Motor neuron (in vitro differentiated cells): Measurements from ENCODE around the gene MTA3. TPM values are rescaled to one million over a fixed set of nuclear protein-coding genes. Genes with fewer than 3 reads are reported as not detected.

ENCODE experiments used
- ATAC-seq, 8 experiments: fragments of 200-7000 bp; cut with Tn5 transposase; replicated peaks in 6 of 8; 2 replicates each; pipeline ENCODE4 v1.8.0; 2021; ENCODE audit warnings: mild to moderate bottlenecking in 8 of 8, moderate library complexity in 8 of 8
- H3K27ac ChIP-seq, 2 donors: fragments of 250-450 bp; sonication (Bioruptor Pico); 2 replicates each; pipeline ENCODE4 v1.9.0; 2021; ENCODE audit warnings: antibody characterized with exemption in 2 of 2, mild to moderate bottlenecking in 2 of 2, moderate library complexity in 1 of 2
- H3K4me1 ChIP-seq, 2 donors: fragments of 250-450 bp; sonication (Bioruptor Pico); replicated peaks in 1 of 2; 2 replicates each; pipeline ENCODE4 v1.6.1; 2021; ENCODE audit warnings: antibody characterized with exemption in 2 of 2, mild to moderate bottlenecking in 2 of 2, moderate library complexity in 1 of 2
- H3K4me3 ChIP-seq, 5 donors: fragments of 250-450 bp; sonication (Bioruptor Pico); 2 replicates each; pipeline ENCODE4 v1.9.0; 2021; ENCODE audit warnings: antibody characterized with exemption in 5 of 5, mild to moderate bottlenecking in 5 of 5, moderate library complexity in 4 of 5
- WGBS, 10 experiments: fragments of 450-650 bp; shearing (Covaris generic); methylation state at CpG; one replicate each; pipeline ENCODE4 v1.0.0; 2022; 5-methylcytosine and 5-hydroxymethylcytosine counted together
- in situ Hi-C, 9 experiments: fragments of 400-800 bp; cut with MboI; loops; one replicate each; pipeline ENCODE4 v1.15.0; 2021; ENCODE audit warnings: low sequenced_read_pairs in 9 of 9, low pct_unique_long_range_greater_than_20kb in 2 of 9; ENCODE audit not compliant: unreplicated experiment in 9 of 9
- total RNA-seq, 8 experiments: library from RNA; unstranded; fragments of 300-600 nt; gene quantifications; 2 replicates each; pipeline versions ENCODE4 v1.2.3 to v1.2.4, GENCODE V29; 2022

The MTA3 gene
- total RNA-seq, 8 experiments from 2014 or later: 23.1 to 85.9 (median 34.6) TPM

DNA sequence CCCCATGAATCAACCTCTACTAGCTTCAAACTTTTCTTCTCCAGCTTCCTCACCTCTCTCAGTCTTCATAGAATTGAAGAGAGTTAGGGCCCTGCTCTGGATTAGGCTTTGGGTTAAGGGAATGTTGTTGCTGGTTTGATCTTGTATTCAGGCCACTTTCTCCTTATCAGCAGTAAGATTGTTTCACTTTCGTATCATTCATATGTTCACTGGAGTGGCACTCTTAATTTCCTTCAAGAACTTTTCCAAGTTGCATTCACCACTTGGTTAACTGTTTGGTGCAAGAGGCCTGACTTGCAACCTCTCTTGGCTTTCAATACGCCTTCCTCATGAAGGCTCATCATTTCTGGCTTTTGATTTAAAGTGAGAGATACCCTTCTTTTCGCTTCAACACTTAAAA lies 172.7 kb downstream of the MTA3 start:
- in situ Hi-C loops: no loop called here
- Histone ChIP-seq H3K4me1 (no peaks in the 10 kb centered on the region), H3K27ac (no peak overlapping the region), H3K4me3 (no peak overlapping the region)
- no peak for ATAC-seq
- 77 to 100% (median 94%) methylated on average over 2 to 3 of the region's 3 CpGs; no CpG with 5 or more reads in 1 of the 10 experiments for WGBS, 10 experiments

DNA sequence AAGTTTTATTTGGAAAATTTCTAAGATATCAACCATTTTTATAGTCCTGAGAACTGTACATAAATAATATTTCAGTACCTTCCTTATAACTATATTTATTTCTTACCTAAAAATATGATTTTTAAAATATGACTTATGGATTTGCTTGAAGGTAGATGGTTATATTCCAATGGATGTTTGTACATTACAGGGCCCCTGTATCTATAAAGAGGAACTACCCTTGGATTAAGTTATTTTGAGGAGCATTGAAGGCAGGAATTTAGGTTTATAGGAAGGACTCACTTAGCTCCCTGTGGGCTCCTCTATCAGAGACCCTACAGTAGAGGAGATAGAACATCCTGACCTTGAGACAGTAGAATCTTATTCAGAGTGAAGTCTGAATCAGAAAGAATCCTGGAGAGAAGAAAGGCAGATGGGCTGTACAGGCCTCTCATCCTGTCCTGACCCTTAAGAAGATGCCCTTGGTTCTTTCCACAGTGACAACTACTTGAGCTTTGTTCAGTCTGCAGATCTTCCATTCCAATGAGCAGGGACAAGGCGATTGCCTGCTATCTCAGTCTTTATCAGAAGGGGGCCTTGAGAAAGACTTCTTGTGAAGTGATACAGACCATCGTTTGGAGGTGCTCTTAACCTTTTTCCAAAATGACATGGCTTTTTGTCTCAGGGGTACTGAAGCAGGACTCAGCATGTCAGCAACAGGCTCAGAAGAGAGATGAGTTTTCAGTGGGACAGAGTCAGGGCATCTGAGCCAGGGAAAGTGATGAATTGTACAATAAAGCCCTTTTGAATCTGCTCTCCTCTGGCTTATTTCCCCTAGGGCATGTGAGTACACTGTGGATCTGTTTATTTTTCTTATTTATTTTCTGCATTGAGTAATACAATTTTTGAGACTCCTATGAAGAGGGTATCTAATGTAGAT lies 174.6 kb downstream of the MTA3 start:
- in situ Hi-C loops: no loop called here
- H3K4me3 ChIP-seq: no peak overlapping the region
- WGBS, 10 experiments: 67 to 92% (median 80%) methylated on average over 1 to 2 of the region's 2 CpGs; no CpG with 5 or more reads in 5 of the 10 experiments
- H3K27ac ChIP-seq: no peak overlapping the region
- ATAC-seq: peak in 1 of 8 experiments; percentile 23
- no peaks in the 10 kb centered on the region for H3K4me1 ChIP-seq

DNA sequence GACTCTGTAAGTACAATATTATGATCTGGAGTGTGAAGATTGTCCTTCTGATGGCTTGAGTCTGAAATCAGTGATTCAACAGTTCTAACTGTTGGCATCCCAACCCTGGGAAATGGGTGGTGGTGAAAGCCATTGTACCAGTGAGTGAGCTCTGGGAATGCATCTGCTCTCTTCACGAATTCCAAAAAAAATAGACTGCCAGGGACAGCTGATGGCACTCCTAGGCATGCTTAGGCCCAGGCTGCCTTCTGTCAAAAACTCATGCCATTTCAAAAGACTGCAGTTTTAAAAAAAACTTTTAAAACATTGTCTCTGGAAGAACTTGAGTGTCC lies 175.2 kb downstream of the MTA3 start:
- 30 to 89% (median 83%) methylated on average over 1 of the region's 1 CpG; no CpG with 5 or more reads in 7 of the 10 experiments for WGBS, 10 experiments
- no peak for ATAC-seq
- in situ Hi-C loops: no loop called here
- Histone ChIP-seq H3K27ac (no peak overlapping the region), H3K4me3 (no peak overlapping the region), H3K4me1 (no peaks in the 10 kb centered on the region)

DNA sequence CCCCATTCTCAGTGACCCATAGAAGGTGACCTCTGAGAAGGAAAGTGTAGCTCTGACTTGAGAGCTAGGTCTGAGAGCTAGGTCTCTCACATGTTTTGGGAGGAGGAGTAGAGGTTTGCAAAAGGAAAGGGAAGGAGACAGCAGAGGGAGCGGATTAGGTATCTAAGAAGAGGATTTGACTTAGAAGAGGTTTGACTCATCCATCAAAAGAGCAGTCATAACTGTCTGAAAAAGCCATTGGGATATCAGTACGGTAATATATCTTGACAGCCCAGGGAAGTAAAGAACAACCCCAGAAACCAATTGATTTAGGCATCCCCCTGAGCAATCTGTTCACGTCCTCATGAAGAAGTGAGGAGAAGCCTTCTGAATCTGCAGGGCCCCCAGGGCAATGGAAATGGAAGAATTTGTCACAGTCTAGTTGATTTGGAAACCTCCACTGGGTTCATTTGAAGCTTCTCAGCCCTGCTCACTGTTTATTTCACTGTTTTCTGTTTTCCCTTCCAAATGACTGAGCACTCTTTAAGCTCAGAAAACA lies 176.2 kb downstream of the MTA3 start:
- in situ Hi-C loops: no loop called here
- no peak overlapping the region for H3K27ac ChIP-seq

DNA sequence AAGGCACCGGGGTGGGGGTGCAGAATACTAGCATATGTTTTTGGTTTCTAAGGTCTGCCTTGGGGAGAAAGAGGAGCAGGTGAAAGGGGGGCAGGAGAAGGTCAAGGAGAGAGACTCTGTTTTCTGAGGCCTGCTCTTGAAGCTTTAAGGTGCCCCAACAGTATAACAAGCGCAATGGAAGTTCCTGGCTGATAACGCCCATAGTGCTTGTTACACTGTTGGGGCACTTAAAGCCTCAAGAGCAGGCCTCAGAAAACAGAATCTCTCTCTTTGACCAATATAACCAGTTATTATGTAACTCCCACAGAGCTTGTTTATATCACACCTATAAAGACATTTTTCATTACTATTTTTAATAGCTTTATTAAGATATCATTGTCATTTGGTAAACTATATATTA lies 179.0 kb downstream of the MTA3 start:
- in situ Hi-C loops: no loop called here
- no peak overlapping the region for H3K4me3 ChIP-seq
- WGBS, 10 experiments: 90 to 100% (median 100%) methylated on average over 1 to 3 of the region's 3 CpGs; no CpG with 5 or more reads in 4 of the 10 experiments
- H3K4me1 ChIP-seq: no peaks in the 10 kb centered on the region
- ATAC-seq: no peak
- no peak overlapping the region for H3K27ac ChIP-seq

More for the DNA sequence above, 176.2 kb downstream of the MTA3 start:
- WGBS, 10 experiments: 67 to 100% (median 91%) methylated on average over 1 to 3 of the region's 3 CpGs; no CpG with 5 or more reads in 2 of the 10 experiments
- no peaks in the 10 kb centered on the region for H3K4me1 ChIP-seq
- no peak overlapping the region for H3K4me3 ChIP-seq
- ATAC-seq: peak in 1 of 8 experiments; percentile 29

DNA sequence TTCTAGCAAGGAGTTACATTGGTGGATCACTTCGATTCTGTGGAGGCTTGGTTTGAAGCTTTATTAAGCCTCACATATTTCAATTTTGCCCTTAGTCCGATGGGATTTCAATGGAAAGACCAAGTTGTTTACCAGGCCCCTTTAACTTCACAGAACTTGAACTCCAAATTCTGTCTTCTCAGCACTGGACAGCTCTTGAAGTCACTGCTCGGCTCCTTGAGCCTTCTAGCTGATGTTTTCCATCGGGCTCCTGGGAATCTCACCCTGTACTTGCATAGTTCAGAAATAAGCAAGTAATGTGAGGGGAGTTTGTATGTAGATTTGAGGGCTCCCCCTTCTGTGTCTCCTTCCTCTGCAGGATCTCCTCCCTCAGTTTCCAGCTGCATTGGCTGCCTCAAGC lies 180.4 kb downstream of the MTA3 start:
- ATAC-seq: no peak
- Histone ChIP-seq H3K4me1 (no peaks in the 10 kb centered on the region), H3K4me3 (no peak overlapping the region), H3K27ac (no peak overlapping the region)
- in situ Hi-C loops: no loop called here
- WGBS, 10 experiments: 73 to 100% (median 92%) methylated on average over 1 to 4 of the region's 4 CpGs; no CpG with 5 or more reads in 2 of the 10 experiments

DNA sequence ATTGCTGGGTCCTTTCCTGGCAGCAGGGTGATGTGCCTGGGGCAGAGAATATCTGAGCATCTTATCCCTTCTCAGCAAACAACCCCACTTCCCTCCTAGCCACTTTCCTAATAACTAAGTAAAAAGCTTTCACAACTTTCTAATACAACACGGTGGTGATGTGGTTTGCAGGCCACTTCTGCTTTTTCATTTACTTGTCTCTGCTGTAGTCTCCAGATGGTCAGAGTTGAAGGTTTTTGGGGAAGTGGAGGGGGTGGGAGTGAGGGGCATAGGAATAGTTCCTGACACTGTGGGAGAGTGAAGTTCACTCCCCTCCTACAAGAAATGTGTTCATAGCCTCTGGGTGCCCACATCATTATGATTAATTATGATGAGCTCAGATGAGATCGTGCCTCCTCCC lies 183.9 kb downstream of the MTA3 start:
- WGBS, 10 experiments: 29 to 67% (median 50%) methylated on average over 1 of the region's 2 CpGs; no CpG with 5 or more reads in 5 of the 10 experiments
- in situ Hi-C loops: no loop called here
- no peak overlapping the region for H3K27ac ChIP-seq
- H3K4me3 ChIP-seq: no peak overlapping the region
- no peaks in the 10 kb centered on the region for H3K4me1 ChIP-seq
- no peak for ATAC-seq

DNA sequence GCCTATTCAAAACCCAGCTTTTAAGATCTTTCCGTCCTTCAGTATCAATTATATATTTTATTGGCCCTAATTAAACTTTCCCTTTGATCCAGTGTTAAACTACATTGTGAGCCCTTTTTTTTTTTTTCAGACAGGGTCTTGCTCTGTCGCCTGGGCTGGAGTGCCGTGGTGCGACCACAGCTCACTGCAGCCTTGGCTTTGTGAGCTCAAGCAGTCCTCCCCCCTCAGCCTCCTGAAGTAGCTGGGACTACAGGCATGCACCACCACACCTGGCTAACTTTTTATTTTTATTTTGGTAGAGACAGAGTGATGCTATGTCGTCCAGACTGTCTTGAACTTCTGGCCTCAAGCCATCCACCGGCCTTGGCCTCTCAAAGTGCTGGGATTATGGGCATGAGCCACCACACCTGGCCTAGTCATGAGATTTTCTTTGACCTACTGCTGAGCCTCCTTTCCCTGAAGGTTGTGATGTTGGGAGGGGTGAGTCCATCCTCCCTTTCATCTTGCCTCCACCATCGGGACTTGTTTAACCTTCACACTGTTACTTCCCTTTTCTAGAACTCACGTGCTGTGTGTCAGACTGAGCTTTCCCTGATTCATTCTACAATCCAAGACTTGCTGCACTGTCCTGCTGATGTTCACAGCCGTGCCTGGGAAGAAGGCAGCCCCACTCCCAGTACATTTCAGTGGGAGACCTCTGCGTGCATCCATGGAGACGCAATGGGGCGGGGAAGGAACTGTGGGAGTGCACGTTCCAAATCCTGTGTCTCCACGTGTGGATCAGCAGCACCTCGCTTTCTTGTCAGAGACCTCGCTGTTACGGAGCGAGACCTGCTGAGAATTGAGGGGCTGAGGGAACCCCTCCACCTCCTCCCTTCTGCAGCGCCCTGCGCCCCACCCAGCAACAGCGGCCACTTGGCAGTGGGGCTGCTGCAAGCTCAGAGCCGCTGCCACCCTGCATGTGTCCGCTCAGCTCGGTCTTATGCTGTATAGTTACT lies 184.7 kb downstream of the MTA3 start:
- no peak for ATAC-seq
- no peaks in the 10 kb centered on the region for H3K4me1 ChIP-seq
- H3K27ac ChIP-seq: no peak overlapping the region
- H3K4me3 ChIP-seq: no peak overlapping the region
- in situ Hi-C loops: no loop called here
- WGBS, 10 experiments: 74 to 100% (median 89%) methylated on average over 2 to 19 of the region's 24 CpGs; no CpG with 5 or more reads in 2 of the 10 experiments

DNA sequence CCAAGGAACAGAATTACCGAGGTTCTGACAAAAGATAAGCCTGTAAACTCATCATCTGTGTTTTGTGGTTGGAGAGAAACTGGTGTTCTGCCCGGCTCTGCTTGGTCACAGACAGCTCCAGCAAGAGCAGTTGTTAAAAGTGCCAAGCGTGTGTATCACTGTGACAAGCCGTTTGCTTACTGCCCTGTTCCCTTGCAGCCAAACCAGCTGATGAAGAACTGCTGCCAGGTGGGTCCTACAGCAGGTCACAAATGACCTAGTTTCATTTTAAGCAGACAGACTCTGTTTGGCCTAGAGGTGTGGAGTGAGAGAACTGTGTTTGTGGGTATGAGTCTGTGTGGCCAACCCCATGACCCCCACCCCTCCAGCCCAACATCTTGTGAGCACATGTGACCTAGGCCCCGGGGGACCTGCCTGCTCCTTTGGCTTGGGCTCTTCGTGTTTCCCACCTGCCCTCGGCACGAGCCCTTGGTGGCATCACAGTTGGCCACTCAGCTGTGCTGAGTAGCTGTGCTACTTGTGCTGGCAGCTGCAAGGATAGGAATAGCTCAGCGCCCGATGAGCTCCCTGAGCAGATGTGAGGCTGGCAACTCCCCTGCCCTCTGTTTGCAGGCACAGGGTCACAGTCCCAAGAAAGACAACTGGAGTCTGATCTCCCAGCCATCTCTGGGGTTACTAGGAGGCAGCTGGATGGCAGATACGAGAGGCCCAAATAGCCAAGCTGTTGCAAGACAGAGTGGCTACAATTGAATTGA lies 185.8 kb downstream of the MTA3 start:
- WGBS, 10 experiments: 20 to 89% (median 65%) methylated on average over 1 to 6 of the region's 11 CpGs; no CpG with 5 or more reads in 1 of the 10 experiments
- H3K4me1 ChIP-seq: peaks cover 0 to 4% of the 10 kb centered on the region in 2 donors
- in situ Hi-C loops: no loop called here
- H3K4me3 ChIP-seq: no peak overlapping the region
- H3K27ac ChIP-seq: no peak overlapping the region
- peak in 2 of 8 experiments; percentile 23 to 30 for ATAC-seq

DNA sequence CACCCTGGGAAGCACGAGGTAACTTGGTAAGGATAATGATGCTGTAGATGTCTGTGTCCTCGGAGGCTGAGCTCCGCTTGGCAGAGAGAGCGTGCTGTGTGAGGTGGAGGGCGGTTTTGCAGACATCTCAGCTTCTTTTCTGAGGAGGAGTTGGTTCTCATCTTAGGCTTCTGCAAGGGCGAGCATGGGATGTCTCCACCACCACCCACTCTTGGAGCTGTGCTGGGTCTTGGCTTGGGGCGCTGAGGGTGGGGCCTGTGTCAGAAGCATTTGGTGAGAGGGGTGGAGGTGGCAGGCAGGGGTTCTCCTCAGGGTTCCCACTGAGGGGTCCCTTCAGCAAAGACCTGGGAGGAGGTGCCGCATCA lies 186.3 kb downstream of the MTA3 start:
- Histone ChIP-seq H3K4me1 (peaks cover 0 to 9% of the 10 kb centered on the region in 2 donors), H3K27ac (no peak overlapping the region), H3K4me3 (no peak overlapping the region)
- in situ Hi-C loops: no loop called here
- 14 to 100% (median 92%) methylated on average over 1 to 2 of the region's 8 CpGs; no CpG with 5 or more reads in 5 of the 10 experiments for WGBS, 10 experiments
- ATAC-seq: peak in 2 of 8 experiments; percentile 40 to 43

DNA sequence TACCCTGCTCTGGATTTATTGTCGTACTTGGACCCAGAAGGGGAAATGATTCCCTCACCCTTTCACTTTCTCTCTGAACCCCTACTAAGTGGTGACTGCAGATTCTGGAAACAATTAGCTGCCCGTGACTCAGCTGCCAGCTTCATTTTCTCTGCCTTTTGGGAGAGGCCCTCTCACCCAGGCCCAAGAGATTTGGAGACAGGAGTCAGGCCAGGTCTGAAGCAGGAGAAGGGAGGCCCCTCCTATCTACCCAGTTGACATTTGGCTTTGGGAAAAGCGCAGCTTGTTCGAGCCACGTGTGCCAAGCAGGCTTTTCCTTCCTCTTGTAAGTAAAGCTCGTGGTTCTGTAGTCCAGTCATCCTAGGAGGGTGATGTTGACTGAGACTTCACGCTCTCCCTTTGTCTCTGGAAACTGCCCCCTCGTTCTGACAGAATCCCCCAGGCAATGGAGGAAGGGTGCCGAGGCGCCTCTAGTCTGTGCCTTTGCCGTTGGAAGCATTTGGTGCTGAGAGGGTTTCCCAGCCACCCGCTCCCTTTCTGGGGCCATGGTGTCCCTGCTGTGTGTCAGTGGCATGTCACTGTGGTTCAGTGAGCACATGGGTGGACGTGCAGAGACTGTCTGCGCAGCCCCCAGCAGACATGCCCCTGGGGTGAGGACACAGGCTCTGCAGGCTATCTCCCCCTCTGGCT lies 186.9 kb downstream of the MTA3 start:
- Histone ChIP-seq H3K4me3 (no peak overlapping the region), H3K4me1 (peaks cover 0 to 9% of the 10 kb centered on the region in 2 donors), H3K27ac (no peak overlapping the region)
- in situ Hi-C loops: no loop called here
- ATAC-seq: peak in 2 of 8 experiments; percentile 51 to 68
- 48 to 100% (median 79%) methylated on average over 1 to 5 of the region's 14 CpGs; no CpG with 5 or more reads in 2 of the 10 experiments for WGBS, 10 experiments
